Measurements from ENCODE around the gene PPFIBP1.

The PPFIBP1 gene

DNA sequence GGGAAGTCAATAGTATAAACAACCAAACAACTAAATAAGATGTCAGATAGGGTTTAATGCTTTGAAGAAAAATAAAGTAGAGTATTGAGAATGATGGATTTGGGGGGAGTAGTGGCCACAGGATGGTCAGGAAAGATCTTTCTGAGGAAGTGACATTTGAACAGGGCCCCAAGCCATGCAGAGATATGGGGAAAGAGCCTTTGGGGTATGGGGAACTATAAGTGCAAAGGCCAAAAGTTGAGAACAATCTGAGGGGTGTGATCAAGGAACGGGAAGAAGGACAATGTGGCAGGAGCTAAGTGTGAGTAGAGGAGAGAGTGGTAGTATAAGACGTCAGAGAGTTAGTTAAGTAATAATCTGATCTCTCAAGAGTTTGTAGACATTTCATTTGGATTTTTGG is 188.0 kb downstream of the PPFIBP1 start:
- no peak overlapping the region for H3K9ac ChIP-seq (ENCODE audit: low read length)
- peak overlapping the region; percentile 87 for H3K4me3 ChIP-seq (ENCODE audit: low read length)
- H3F3A ChIP-seq (ENCODE audit: insufficient read depth, low read length) = no peaks in the 10 kb centered on the region
- H3K9me2 ChIP-seq (replicated peaks; ENCODE audit: insufficient read depth, low read length) = no peaks in the 10 kb centered on the region
- TF ChIP-seq EZH2 (optimal IDR thresholded peaks at IDR 0.05; ENCODE audit: low read depth, low read length) = no peak
- TF ChIP-seq, protein P1, sequence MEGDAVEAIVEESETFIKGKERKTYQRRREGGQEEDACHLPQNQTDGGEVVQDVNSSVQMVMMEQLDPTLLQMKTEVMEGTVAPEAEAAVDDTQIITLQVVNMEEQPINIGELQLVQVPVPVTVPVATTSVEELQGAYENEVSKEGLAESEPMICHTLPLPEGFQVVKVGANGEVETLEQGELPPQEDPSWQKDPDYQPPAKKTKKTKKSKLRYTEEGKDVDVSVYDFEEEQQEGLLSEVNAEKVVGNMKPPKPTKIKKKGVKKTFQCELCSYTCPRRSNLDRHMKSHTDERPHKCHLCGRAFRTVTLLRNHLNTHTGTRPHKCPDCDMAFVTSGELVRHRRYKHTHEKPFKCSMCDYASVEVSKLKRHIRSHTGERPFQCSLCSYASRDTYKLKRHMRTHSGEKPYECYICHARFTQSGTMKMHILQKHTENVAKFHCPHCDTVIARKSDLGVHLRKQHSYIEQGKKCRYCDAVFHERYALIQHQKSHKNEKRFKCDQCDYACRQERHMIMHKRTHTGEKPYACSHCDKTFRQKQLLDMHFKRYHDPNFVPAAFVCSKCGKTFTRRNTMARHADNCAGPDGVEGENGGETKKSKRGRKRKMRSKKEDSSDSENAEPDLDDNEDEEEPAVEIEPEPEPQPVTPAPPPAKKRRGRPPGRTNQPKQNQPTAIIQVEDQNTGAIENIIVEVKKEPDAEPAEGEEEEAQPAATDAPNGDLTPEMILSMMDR (IDR thresholded peaks at IDR 0.05; ENCODE audit: low read length) = no peak
- TF ChIP-seq EZH2phosphoT487 (IDR thresholded peaks at IDR 0.05; ENCODE audit: low read length) = no peak
- H3K4me1 ChIP-seq (ENCODE audit: low read length) = peaks cover 4% of the 10 kb centered on the region
- H3K27ac ChIP-seq (ENCODE audit: low read length) = no peak overlapping the region
- no peak overlapping the region for H2AFZ ChIP-seq (ENCODE audit: low read length)
- H3K9me3 ChIP-seq (replicated peaks; ENCODE audit: insufficient read depth, low read length) = no peaks in the 10 kb centered on the region
- H3K4me2 ChIP-seq (ENCODE audit: low read depth, low read length) = peak overlapping the region; percentile 86
- no peaks in the 10 kb centered on the region for H3K27me3 ChIP-seq (replicated peaks; ENCODE audit: insufficient read depth, low read length)
- H4K20me1 ChIP-seq (ENCODE audit: insufficient read depth, low read length) = peaks cover 3% of the 10 kb centered on the region; the same call in 1 of the 2 replicates
- DNase-seq = no peak
- no peaks in the 10 kb centered on the region; the same call in 1 of the 2 replicates for H3K36me3 ChIP-seq (replicated peaks; ENCODE audit: insufficient read depth, low read length)
- peaks cover 50% of the 10 kb centered on the region for H3K79me2 ChIP-seq (ENCODE audit: low read length)

DNA sequence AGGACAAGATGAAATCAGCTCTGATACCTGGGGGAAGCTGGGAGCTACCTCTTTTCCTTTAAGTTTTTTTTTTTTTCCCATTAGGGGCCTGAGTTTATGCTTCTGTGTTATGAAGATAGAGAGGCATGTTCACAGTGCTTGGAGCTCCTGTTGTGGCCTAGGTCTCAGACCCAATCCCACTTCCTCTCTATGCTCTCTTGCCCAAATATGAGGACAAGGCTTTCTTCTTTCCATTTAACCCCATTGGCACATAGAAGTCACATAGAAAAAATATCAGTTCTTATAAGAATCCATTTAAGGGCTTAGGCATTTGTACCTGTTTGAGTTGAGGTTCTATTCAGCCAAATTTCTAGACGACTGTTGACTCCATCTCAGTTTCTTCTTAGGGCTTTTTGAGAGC is 199.2 kb downstream of the PPFIBP1 start:
- H3K27me3 ChIP-seq (replicated peaks; ENCODE audit: insufficient read depth, low read length) = no peaks in the 10 kb centered on the region
- no peak overlapping the region for H3K9ac ChIP-seq (ENCODE audit: low read length)
- H3K4me3 ChIP-seq (ENCODE audit: low read length) = no peak overlapping the region
- peaks cover 15% of the 10 kb centered on the region; the same call in 1 of the 2 replicates for H3K79me2 ChIP-seq (ENCODE audit: low read length)
- H4K20me1 ChIP-seq (ENCODE audit: insufficient read depth, low read length) = peaks cover 5% of the 10 kb centered on the region; the same call in 1 of the 2 replicates
- peaks cover 6% of the 10 kb centered on the region; the same call in 1 of the 2 replicates for H3K36me3 ChIP-seq (replicated peaks; ENCODE audit: insufficient read depth, low read length)
- H3K4me1 ChIP-seq (ENCODE audit: low read length) = no peaks in the 10 kb centered on the region
- no peaks in the 10 kb centered on the region for H3K9me3 ChIP-seq (replicated peaks; ENCODE audit: insufficient read depth, low read length)
- no peaks in the 10 kb centered on the region for H3K9me2 ChIP-seq (replicated peaks; ENCODE audit: insufficient read depth, low read length)
- DNase-seq = no peak
- no peak overlapping the region for H3K27ac ChIP-seq (ENCODE audit: low read length)
- H3K4me2 ChIP-seq (ENCODE audit: low read depth, low read length) = no peak overlapping the region
- TF ChIP-seq EZH2phosphoT487 (IDR thresholded peaks at IDR 0.05; ENCODE audit: low read length) (no peak), EZH2 (optimal IDR thresholded peaks at IDR 0.05; ENCODE audit: low read depth, low read length) (no peak)
- TF ChIP-seq, protein P1 (IDR thresholded peaks at IDR 0.05; ENCODE audit: low read length) = no peak
- no peaks in the 10 kb centered on the region for H3F3A ChIP-seq (ENCODE audit: insufficient read depth, low read length)
- no peak overlapping the region for H2AFZ ChIP-seq (ENCODE audit: low read length)

DNA sequence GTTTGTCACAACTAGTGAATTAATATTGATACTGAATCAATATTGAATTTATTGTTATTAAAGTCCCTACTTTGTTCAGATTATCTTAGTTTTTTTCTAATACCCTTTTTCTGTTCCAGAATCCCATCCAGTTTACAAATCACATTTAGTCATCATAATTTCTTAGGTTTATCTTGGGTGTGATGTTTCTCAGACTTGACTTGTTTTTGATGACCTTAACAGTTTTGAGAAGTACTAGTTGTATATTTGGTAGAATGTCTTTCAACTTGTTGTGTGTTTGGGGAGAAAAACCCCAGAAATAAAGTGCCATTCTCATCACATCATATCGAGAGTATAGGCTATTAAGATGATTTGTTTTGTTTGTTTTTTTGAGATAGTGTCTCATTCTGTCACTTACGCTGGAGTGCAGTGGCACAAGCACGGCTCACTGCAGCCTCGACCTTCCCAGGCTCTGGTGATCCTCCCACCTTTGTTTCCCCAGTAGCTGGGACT is 206.1 kb downstream of the PPFIBP1 start:
- Histone ChIP-seq H3K4me2 (ENCODE audit: low read depth, low read length) (no peak overlapping the region), H3K27me3 (replicated peaks; ENCODE audit: insufficient read depth, low read length) (no peaks in the 10 kb centered on the region), H3K4me3 (ENCODE audit: low read length) (no peak overlapping the region), H3K27ac (ENCODE audit: low read length) (no peak overlapping the region), H3K9ac (ENCODE audit: low read length) (no peak overlapping the region), H3F3A (ENCODE audit: insufficient read depth, low read length) (no peaks in the 10 kb centered on the region), H2AFZ (ENCODE audit: low read length) (no peak overlapping the region), H3K9me3 (replicated peaks; ENCODE audit: insufficient read depth, low read length) (no peaks in the 10 kb centered on the region), H3K4me1 (ENCODE audit: low read length) (no peaks in the 10 kb centered on the region), H3K79me2 (ENCODE audit: low read length) (peaks cover 12% of the 10 kb centered on the region; the same call in 1 of the 2 replicates), H4K20me1 (ENCODE audit: insufficient read depth, low read length) (no peaks in the 10 kb centered on the region), H3K36me3 (replicated peaks; ENCODE audit: insufficient read depth, low read length) (peaks cover 5% of the 10 kb centered on the region; the same call in 1 of the 2 replicates), H3K9me2 (replicated peaks; ENCODE audit: insufficient read depth, low read length) (no peaks in the 10 kb centered on the region)
- TF ChIP-seq EZH2phosphoT487 (IDR thresholded peaks at IDR 0.05; ENCODE audit: low read length) (no peak), EZH2 (optimal IDR thresholded peaks at IDR 0.05; ENCODE audit: low read depth, low read length) (no peak)
- TF ChIP-seq, protein P1 (IDR thresholded peaks at IDR 0.05; ENCODE audit: low read length) = no peak
- DNase-seq = no peak

Measured in MM.1S (cell line).